ENCODE results near the gene PELI3.
A peak's percentile ranks its signal among the peaks of the same experiment; 100 is the strongest.

The PELI3 gene

DNA sequence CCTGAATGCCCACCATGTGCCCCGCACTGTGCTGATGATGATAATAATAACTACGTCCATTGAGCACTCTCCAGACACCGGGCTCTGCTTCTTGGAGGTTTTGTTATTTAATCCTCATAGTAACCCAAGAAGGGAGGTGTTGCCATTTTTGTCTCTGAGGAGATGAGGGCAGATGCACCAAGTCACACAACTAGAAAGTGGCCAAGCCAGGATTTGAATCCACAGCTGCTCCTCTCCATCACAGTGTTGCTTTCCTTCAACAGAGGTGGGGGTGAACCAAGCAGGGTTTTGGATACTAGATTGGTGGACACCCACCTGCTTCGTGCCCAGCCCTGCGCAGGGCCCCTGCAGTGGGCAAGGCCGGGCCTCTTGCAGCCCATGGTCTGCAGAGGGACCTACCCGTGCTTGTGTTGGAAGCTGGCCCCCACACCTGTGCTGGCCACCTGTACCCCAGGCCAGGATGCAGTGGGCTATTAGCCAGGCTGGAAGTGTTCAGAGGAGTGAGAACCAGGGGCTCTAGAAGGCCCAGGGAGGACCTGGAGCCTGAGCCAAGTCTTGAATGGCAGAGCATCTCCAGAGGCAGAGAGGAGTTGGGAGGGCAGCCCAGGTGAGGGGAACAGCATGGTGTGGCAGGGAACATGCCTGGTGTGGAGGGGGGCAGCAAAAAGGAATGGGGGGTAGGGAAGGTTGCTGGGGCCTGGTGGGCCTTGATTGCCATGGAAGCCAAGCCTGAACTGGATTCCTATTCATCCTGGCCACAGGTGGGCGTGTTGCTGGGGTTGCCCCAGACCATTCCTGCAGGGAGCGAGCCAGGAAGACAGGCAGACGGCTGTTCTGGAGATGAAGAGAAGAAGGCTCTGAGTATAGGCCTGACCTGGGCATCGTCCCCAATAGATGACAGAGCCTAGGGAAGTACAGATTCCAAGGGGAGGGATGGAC lies 10.8 kb downstream of the PELI3 start:
- no peak overlapping the region for H3K4me3 ChIP-seq (ENCODE audit: low read depth, low read length)
- TF ChIP-seq, protein P1, sequence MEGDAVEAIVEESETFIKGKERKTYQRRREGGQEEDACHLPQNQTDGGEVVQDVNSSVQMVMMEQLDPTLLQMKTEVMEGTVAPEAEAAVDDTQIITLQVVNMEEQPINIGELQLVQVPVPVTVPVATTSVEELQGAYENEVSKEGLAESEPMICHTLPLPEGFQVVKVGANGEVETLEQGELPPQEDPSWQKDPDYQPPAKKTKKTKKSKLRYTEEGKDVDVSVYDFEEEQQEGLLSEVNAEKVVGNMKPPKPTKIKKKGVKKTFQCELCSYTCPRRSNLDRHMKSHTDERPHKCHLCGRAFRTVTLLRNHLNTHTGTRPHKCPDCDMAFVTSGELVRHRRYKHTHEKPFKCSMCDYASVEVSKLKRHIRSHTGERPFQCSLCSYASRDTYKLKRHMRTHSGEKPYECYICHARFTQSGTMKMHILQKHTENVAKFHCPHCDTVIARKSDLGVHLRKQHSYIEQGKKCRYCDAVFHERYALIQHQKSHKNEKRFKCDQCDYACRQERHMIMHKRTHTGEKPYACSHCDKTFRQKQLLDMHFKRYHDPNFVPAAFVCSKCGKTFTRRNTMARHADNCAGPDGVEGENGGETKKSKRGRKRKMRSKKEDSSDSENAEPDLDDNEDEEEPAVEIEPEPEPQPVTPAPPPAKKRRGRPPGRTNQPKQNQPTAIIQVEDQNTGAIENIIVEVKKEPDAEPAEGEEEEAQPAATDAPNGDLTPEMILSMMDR (IDR thresholded peaks at IDR 0.05; ENCODE audit: borderline replicate concordance, insufficient read depth, low read depth, low read length): no peak

DNA sequence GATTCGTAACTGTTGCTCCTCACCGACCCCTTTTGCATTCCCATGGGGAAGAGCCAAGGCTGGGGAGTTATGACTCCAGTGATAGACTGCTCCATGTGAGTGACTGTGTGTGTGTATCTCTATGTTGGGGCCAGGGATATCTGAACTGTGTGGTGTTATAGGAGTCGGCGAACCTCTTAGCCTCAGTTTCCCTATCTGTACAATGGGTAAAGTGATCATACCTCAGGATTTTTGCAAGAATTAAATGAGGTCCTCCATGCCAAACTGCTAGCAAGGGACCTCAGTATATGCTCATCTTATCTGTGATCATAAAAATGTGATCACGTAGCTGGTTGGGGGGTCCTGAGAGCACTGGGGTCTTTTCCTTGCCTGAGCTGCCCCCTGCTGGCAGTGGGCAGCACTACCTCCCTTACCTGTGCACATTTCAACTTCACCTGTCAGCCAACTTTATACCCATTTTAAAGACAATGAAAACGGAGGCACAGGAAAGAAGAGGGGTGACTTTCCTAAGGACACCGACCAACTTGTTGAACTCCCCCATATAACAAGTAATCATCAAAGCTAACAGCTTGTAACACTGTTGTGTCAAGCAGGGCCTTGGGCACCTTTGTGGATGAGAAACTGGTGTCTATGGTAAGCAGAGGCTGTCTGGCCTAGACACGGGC lies 12.2 kb downstream of the PELI3 start:
- H3K4me3 ChIP-seq (ENCODE audit: low read depth, low read length): peak overlapping the region; percentile 93
- TF ChIP-seq, protein P1 (IDR thresholded peaks at IDR 0.05; ENCODE audit: borderline replicate concordance, insufficient read depth, low read depth, low read length): peak; percentile 89

DNA sequence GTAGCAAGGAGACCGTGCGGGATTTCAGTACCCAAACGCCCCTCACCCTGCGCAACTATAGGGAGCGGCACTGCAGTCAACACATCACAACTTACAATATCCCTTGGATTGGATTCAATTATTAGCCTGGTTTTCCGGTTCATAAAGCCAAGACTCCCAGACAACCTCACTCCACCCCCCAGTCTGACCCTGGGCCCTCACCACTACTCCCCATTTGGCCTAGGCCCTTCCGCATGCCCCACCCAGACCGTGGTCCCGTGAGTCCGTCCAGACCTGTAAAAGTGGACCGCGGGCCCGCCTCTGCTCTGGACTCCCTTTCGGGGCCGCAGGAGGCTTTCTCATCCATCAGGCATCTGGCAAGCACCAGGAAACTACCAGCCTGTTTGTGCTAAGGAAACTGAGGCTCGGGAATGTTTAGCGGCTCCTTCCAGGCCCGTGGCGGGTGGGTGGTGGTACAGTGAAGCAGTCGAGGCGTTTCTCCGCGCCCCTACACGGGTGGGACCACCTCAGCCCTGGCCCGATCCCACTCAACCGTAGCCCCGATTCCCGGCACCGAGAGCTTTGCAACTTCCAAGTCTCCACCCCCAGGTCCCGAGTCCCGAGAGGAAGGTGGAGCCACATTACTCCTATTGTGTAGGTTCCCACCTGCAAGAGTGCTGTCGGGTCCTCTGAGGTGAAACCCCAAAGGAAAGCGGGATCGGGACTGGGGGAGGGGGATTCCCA lies 12.8 kb downstream of the PELI3 start:
- TF ChIP-seq, protein P1 (IDR thresholded peaks at IDR 0.05; ENCODE audit: borderline replicate concordance, insufficient read depth, low read depth, low read length): no peak
- H3K4me3 ChIP-seq (ENCODE audit: low read depth, low read length): peak overlapping the region; percentile 93

DNA sequence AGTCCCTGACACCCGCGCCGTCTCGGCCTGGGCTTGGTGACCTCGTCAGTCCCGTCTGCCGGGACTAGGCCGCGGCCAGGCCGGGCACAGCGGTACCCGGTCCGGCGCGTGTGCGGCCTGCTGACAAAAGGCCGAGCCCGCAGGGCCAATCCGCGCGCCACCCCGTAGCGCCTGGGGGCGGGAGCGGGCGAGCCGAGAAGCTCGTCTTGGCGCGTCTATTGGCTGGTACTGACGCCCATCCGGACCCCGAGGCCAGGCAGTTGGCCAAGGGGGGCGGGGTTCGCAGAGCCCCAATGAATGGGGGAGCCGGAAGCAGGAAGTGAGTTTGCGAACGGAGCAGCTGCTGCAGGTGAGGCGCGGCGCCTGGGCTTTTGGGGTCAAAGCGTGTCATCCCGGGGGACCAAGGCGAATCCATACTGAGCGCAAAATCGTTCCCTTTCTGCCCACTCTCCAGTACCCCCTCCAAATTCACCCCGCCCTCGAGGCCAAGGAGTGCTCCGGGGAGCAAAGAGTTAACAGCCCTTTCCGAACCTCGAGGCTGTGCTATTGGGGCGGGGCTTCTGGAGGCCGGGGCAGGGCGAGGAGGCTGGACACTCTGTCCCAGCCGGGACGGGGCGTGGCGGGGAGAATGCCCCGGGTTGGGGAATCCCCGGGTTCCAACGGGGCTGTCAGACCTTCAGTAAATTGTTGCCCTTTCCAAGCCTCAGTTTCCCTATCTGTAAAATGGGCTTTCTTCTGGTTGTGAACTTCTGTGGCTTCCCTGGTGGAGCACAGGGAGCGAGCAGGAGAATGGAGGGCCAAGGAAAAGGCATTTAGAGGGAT lies 13.6 kb downstream of the PELI3 start, which contains the start of gene DPP3:
DPP3 (plus strand) TSS at position 318 of the 822 bp plus-strand sequence. CDS start 1,767 bp downstream, outside the sequence.
- TF ChIP-seq, protein P1 (IDR thresholded peaks at IDR 0.05; ENCODE audit: borderline replicate concordance, insufficient read depth, low read depth, low read length): no peak
- peak within 1 kb of the TSS; percentile 93 for H3K4me3 ChIP-seq (ENCODE audit: low read depth, low read length)

DNA sequence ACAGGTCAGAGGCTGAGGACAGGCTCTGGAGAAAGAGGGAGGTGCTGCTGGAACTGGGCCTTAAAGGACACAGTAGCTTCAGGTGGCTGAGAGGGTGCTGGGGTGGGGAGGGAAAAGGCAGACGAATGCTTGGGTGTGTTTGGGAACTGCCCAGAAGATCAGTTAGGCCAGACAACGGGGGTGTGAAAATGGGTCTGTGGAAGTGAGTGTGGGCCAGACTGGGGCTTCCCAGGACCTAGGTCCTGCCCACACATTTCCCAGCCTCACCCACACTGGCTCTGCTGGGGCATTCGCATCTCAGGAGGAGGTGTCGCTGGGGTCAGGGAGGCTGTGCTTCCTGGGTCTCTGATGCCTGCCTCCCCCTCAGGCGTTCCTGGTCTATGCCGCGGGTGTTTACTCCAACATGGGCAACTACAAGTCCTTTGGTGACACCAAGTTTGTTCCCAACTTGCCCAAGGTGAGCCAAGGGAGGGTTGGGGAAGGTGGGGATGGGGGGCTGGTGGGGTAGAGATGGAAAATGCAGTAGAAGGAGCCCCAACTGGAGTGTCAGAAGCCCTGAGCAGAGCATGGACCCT lies 18.2 kb downstream of the PELI3 start:
- TF ChIP-seq, protein P1 (IDR thresholded peaks at IDR 0.05; ENCODE audit: borderline replicate concordance, insufficient read depth, low read depth, low read length): no peak
- H3K4me3 ChIP-seq (ENCODE audit: low read depth, low read length): no peak overlapping the region

DNA sequence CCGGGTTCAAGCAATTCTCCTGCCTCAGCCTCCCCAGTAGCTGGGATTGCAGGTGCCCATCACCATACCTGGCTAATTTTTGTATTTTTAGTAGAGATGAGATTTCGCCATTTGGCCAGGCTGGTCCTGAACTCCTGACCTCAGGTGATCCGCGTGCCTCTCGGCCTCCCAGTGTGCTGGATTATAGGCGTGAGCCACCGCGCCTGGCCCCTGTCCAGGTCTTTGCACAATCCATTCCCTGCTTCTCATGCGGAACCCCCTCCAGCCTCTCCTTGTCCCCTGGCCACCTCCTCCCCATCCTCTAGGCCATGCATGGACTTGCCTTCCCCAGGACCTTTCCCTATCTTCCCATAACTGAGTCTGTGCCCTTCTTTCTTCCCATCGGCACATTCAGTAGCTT lies 22.3 kb downstream of the PELI3 start:
- TF ChIP-seq, protein P1 (IDR thresholded peaks at IDR 0.05; ENCODE audit: borderline replicate concordance, insufficient read depth, low read depth, low read length): no peak
- H3K4me3 ChIP-seq (ENCODE audit: low read depth, low read length): no peak overlapping the region
